Thyroid gland (tissue), 4 donors: Measurements from ENCODE around the gene MYT1. TPM values are rescaled to one million over a fixed set of nuclear protein-coding genes. Genes with fewer than 3 reads are reported as not detected.
A peak's percentile ranks its signal among the peaks of the same experiment; 100 is the strongest.

Source experiments
- DNase-seq, 2 donors: peaks; one replicate each; pipeline ENCODE4 v3.0.0-alpha.2; 2019
- H3K27ac ChIP-seq, 3 donors: fragments of 200-600 bp; sonication (generic); 1 replicate in 2 of 3; 2 replicates in 1 of 3; pipeline ENCODE4 v1.5.1; 2016 to 2019; ENCODE audit warnings: mild to moderate bottlenecking in 1 of 3, moderate library complexity in 1 of 3
- H3K27me3 ChIP-seq: fragments of 200-600 bp; sonication (generic); one replicate; pipeline ENCODE4 v1.5.1; 2019
- H3K36me3 ChIP-seq, 2 donors: fragments of 200-600 bp; sonication (generic); one replicate each; pipeline ENCODE4 v1.5.1; 2016 to 2019
- H3K4me1 ChIP-seq, 2 donors: fragments of 200-600 bp; sonication (generic); one replicate each; pipeline ENCODE4 v1.5.1; 2017 to 2019
- H3K4me3 ChIP-seq, 3 donors: fragments of 200-600 bp; sonication (generic); replicated peaks in 1 of 3; 1 replicate in 2 of 3; 2 replicates in 1 of 3; pipeline ENCODE4 v1.5.1; 2016; ENCODE audit warnings: mild to moderate bottlenecking in 1 of 3
- H3K9me3 ChIP-seq: fragments of 200-600 bp; sonication (generic); one replicate; pipeline ENCODE4 v1.5.1; 2017
- CTCF ChIP-seq, 6 experiments: fragments of 200-600 bp in 3 of 6; fragments of 450-650 bp in 3 of 6; sonication (generic) in 3 of 6; IDR thresholded peaks; one replicate each; pipeline ENCODE4 v1.5.1; 2016 to 2019; ENCODE audit warnings: antibody characterized with exemption in 6 of 6, mild to moderate bottlenecking in 2 of 6, inconsistent platforms in 1 of 6, moderate library complexity in 1 of 6
- POLR2A ChIP-seq, 2 donors: fragments of 450-650 bp; IDR thresholded peaks; one replicate each; pipeline ENCODE4 v1.6.1; 2017; ENCODE audit warnings: antibody characterized with exemption in 2 of 2, mild to moderate bottlenecking in 2 of 2, moderate library complexity in 1 of 2
- WGBS, 2 donors: methylation state at CpG; one replicate each; pipeline ENCODE4 v1.1.5; 2017; 5-methylcytosine and 5-hydroxymethylcytosine counted together
- intact Hi-C: fragments of 100-400 bp; cut with DNase I; formaldehyde crosslinking; loops from one replicate; pipeline ENCODE4 v1.15.1; 2023
- total RNA-seq, 4 donors: library from RNA; depleted of rRNA; stranded (reverse); fragments of >200 nt; gene quantifications; one replicate each; pipeline ENCODE4 v1.2.3, GENCODE V29; 2016

The MYT1 gene
- total RNA-seq, 4 donors from 2014 or later = 0.42 to 1.8 (median 1.1) TPM

GRCh38 chr20:64161356-64162238 lies 2.7 kb upstream of the MYT1 start:
- H3K4me1 ChIP-seq = no peaks in the 10 kb centered on the region
- H3K27ac ChIP-seq = no peak overlapping the region
- peak; percentile 49 to 56 for DNase-seq
- H3K36me3 ChIP-seq = no peaks in the 10 kb centered on the region
- H3K9me3 ChIP-seq = no peaks in the 10 kb centered on the region
- no peak overlapping the region for H3K4me3 ChIP-seq
- intact Hi-C loops = no loop called here
- 17 to 29% methylated on average over 17 to 33 of the region's 33 CpGs for WGBS, 2 donors
- TF ChIP-seq POLR2A (IDR thresholded peaks at IDR 0.05) (no peak), CTCF (IDR thresholded peaks at IDR 0.05) (no peak)
- H3K27me3 ChIP-seq = no peaks in the 10 kb centered on the region

- DNase-seq = no peak
- H3K4me1 ChIP-seq = no peaks in the 10 kb centered on the region
- intact Hi-C loops = no loop called here
- no peaks in the 10 kb centered on the region for H3K36me3 ChIP-seq
- no peaks in the 10 kb centered on the region for H3K27me3 ChIP-seq
- no peak overlapping the region for H3K4me3 ChIP-seq
- H3K27ac ChIP-seq = no peak overlapping the region
- WGBS, 2 donors = 48 to 55% methylated on average over 23 of the region's 23 CpGs
- TF ChIP-seq CTCF (IDR thresholded peaks at IDR 0.05) (no peak), POLR2A (IDR thresholded peaks at IDR 0.05) (no peak)
- H3K9me3 ChIP-seq = no peaks in the 10 kb centered on the region
Observed at GRCh38 chr20:64162239-64162910, 1.9 kb upstream of the MYT1 start.

- WGBS, 2 donors = 89 to 95% methylated on average over 5 of the region's 5 CpGs
- TF ChIP-seq POLR2A (IDR thresholded peaks at IDR 0.05) (no peak), CTCF (IDR thresholded peaks at IDR 0.05) (no peak)
- H3K36me3 ChIP-seq = no peaks in the 10 kb centered on the region
- H3K4me1 ChIP-seq = no peaks in the 10 kb centered on the region
- H3K27me3 ChIP-seq = no peaks in the 10 kb centered on the region
- H3K4me3 ChIP-seq = no peak overlapping the region
- DNase-seq = no peak
- no peaks in the 10 kb centered on the region for H3K9me3 ChIP-seq
- intact Hi-C loops = no loop called here
- no peak overlapping the region for H3K27ac ChIP-seq
Observed at GRCh38 chr20:64163776-64164122, 503 bp upstream of the MYT1 start.

GRCh38 chr20:64165866-64166600 lies 1.8 kb downstream of the MYT1 start:
- Histone ChIP-seq H3K36me3 (no peaks in the 10 kb centered on the region), H3K4me3 (no peak overlapping the region), H3K27me3 (no peaks in the 10 kb centered on the region), H3K9me3 (no peaks in the 10 kb centered on the region), H3K4me1 (no peaks in the 10 kb centered on the region), H3K27ac (no peak overlapping the region)
- no peak for TF ChIP-seq POLR2A (IDR thresholded peaks at IDR 0.05)
- no peak for TF ChIP-seq CTCF (IDR thresholded peaks at IDR 0.05)
- intact Hi-C loops = no loop called here
- WGBS, 2 donors = 60 to 72% methylated on average over 10 to 14 of the region's 14 CpGs
- DNase-seq = no peak
